Mesenchymal stem cell (in vitro differentiated cells and primary cell): ENCODE measurements around the gene ELOVL2.
A peak's percentile ranks its signal among the peaks of the same experiment; 100 is the strongest.

Experiments used
- DNase-seq: peaks from one replicate; pipeline ENCODE4 v3.0.0-alpha.2; 2013
- H2AFZ ChIP-seq: one replicate; pipeline ENCODE4 v1.6.1; 2013; ENCODE audit warnings: low read depth, mild to moderate bottlenecking, control low read depth, inconsistent platforms, low read length, moderate library complexity
- H2AK5ac ChIP-seq: 2 replicates; pipeline ENCODE4 v1.6.1; 2013; ENCODE audit warnings: low read length, moderate library complexity, mild to moderate bottlenecking, inconsistent platforms; ENCODE audit not compliant: severe bottlenecking
- H2BK120ac ChIP-seq: one replicate; pipeline ENCODE4 v1.6.1; 2013; ENCODE audit warnings: low read depth, mild to moderate bottlenecking, inconsistent platforms, low read length, moderate library complexity
- H2BK12ac ChIP-seq, 2 experiments: one replicate each; pipeline ENCODE4 v1.6.1; 2013; ENCODE audit warnings: inconsistent platforms in 2 of 2, low read length in 2 of 2, mild to moderate bottlenecking in 2 of 2, moderate library complexity in 2 of 2, control low read depth in 1 of 2
- H2BK15ac ChIP-seq: one replicate; pipeline ENCODE4 v1.6.1; 2013; ENCODE audit warnings: mild to moderate bottlenecking, low read depth, inconsistent platforms; ENCODE audit not compliant: poor library complexity, severe bottlenecking
- H2BK5ac ChIP-seq: 2 replicates; pipeline ENCODE4 v1.6.1; 2013; ENCODE audit warnings: low read depth, mild to moderate bottlenecking, low read length, control low read depth, inconsistent platforms; ENCODE audit not compliant: poor library complexity, severe bottlenecking
- H3K14ac ChIP-seq, 2 experiments: one replicate each; pipeline ENCODE4 v1.6.1; 2013; ENCODE audit warnings: inconsistent platforms in 2 of 2, low read length in 2 of 2, control low read depth in 1 of 2, mild to moderate bottlenecking in 1 of 2, moderate library complexity in 1 of 2
- H3K18ac ChIP-seq, 2 experiments: one replicate each; pipeline ENCODE4 v1.6.1; 2013; ENCODE audit warnings: inconsistent platforms in 2 of 2, low read length in 2 of 2, control low read depth in 1 of 2, low read depth in 1 of 2, mild to moderate bottlenecking in 1 of 2
- H3K23ac ChIP-seq, 2 experiments: one replicate each; pipeline ENCODE4 v1.6.1; 2013; ENCODE audit warnings: inconsistent platforms in 2 of 2, low read length in 2 of 2, mild to moderate bottlenecking in 2 of 2, moderate library complexity in 2 of 2, control low read depth in 1 of 2
- H3K27ac ChIP-seq: 2 replicates; pipeline ENCODE4 v1.5.1; 2013; ENCODE audit warnings: mild to moderate bottlenecking, moderate library complexity, low read length, control low read depth, inconsistent platforms; ENCODE audit not compliant: poor library complexity, severe bottlenecking
- H3K27me3 ChIP-seq, 2 experiments: 2 replicates each; pipeline versions ENCODE4 v1.6.1 to v1.7.0; 2013; ENCODE audit warnings: low read length in 2 of 2, mild to moderate bottlenecking in 2 of 2, moderate library complexity in 2 of 2, control low read depth in 1 of 2, inconsistent platforms in 1 of 2; ENCODE audit not compliant: control insufficient read depth in 1 of 2, insufficient read depth in 1 of 2
- H3K36me3 ChIP-seq, 2 experiments: 2 replicates each; pipeline versions ENCODE4 v1.6.1 to v1.7.0; 2013; ENCODE audit warnings: low read length in 2 of 2, control low read depth in 1 of 2, inconsistent platforms in 1 of 2, low read depth in 1 of 2, mild to moderate bottlenecking in 1 of 2; ENCODE audit not compliant: insufficient read depth in 2 of 2, control insufficient read depth in 1 of 2
- H3K4ac ChIP-seq, 2 experiments: one replicate each; pipeline ENCODE4 v1.6.1; 2013; ENCODE audit warnings: inconsistent platforms in 2 of 2, low read length in 2 of 2, mild to moderate bottlenecking in 2 of 2, moderate library complexity in 2 of 2, control low read depth in 1 of 2, low read depth in 1 of 2
- H3K4me1 ChIP-seq: 2 replicates; pipeline ENCODE4 v1.6.1; 2013; ENCODE audit warnings: low read depth, low read length, control low read depth; ENCODE audit not compliant: control insufficient read depth, insufficient read depth
- H3K4me2 ChIP-seq: 2 replicates; pipeline ENCODE4 v1.6.1; 2013; ENCODE audit warnings: low read length, mild to moderate bottlenecking, inconsistent platforms; ENCODE audit not compliant: poor library complexity, severe bottlenecking
- H3K4me3 ChIP-seq, 2 experiments: 2 replicates each; pipeline versions ENCODE4 v1.5.1 to v1.7.0; 2013; ENCODE audit warnings: low read length in 2 of 2, mild to moderate bottlenecking in 2 of 2, control low read depth in 1 of 2, low read depth in 1 of 2; ENCODE audit not compliant: insufficient read depth in 1 of 2
- H3K79me1 ChIP-seq: replicated peaks from 2 replicates; pipeline ENCODE4 v1.6.1; 2013; ENCODE audit warnings: mild to moderate bottlenecking, control low read depth, low read length, inconsistent platforms; ENCODE audit not compliant: poor library complexity, severe bottlenecking
- H3K9ac ChIP-seq: 2 replicates; pipeline ENCODE4 v1.7.0; 2013; ENCODE audit warnings: mild to moderate bottlenecking, low read length, moderate library complexity
- H3K9me3 ChIP-seq: 2 replicates; pipeline ENCODE4 v1.7.0; 2013; ENCODE audit warnings: mild to moderate bottlenecking, low read length; ENCODE audit not compliant: control insufficient read depth
- H4K8ac ChIP-seq: one replicate; pipeline ENCODE4 v1.6.1; 2013; ENCODE audit warnings: inconsistent platforms, mild to moderate bottlenecking, low read length, moderate library complexity
- H4K91ac ChIP-seq: one replicate; pipeline ENCODE4 v1.6.1; 2013; ENCODE audit warnings: mild to moderate bottlenecking, low read length, inconsistent platforms
- WGBS: methylation state at CpG from one replicate; pipeline ENCODE4 v1.1.7; 2013; ENCODE audit warnings: mixed read lengths; 5-methylcytosine and 5-hydroxymethylcytosine counted together

Gene ELOVL2

GRCh38 chr6:11053307-11053706 lies 9.2 kb upstream of the ELOVL2 start:
- Histone ChIP-seq H3K4me3 (no peak overlapping the region), H3K14ac (no peak overlapping the region), H2AK5ac (no peak overlapping the region), H3K23ac (no peak overlapping the region), H2AFZ (no peak overlapping the region), H3K27me3 (no peaks in the 10 kb centered on the region), H2BK5ac (no peak overlapping the region), H3K27ac (no peak overlapping the region), H3K4ac (no peak overlapping the region), H3K9me3 (no peaks in the 10 kb centered on the region), H4K8ac (no peak overlapping the region), H3K9ac (no peak overlapping the region), H3K4me1 (peaks cover 4% of the 10 kb centered on the region), H2BK12ac (no peak overlapping the region), H2BK120ac (no peak overlapping the region), H3K4me2 (no peak overlapping the region), H3K36me3 (no peaks in the 10 kb centered on the region), H3K79me1 (no peaks in the 10 kb centered on the region), H4K91ac (no peak overlapping the region), H2BK15ac (no peak overlapping the region), H3K18ac (no peak overlapping the region)
- WGBS: 95% methylated on average over 5 of the region's 5 CpGs
- no peak for DNase-seq

- no peak overlapping the region for H2AFZ ChIP-seq
- H3K9me3 ChIP-seq: no peaks in the 10 kb centered on the region
- H3K14ac ChIP-seq: no peak overlapping the region
- H2BK12ac ChIP-seq: no peak overlapping the region
- H3K9ac ChIP-seq: no peak overlapping the region
- no peak overlapping the region for H3K4me3 ChIP-seq
- H4K8ac ChIP-seq: no peak overlapping the region
- no peak overlapping the region for H2BK120ac ChIP-seq
- H3K36me3 ChIP-seq: no peaks in the 10 kb centered on the region
- 3% methylated on average over 2 of the region's 2 CpGs for WGBS
- H3K4me2 ChIP-seq: no peak overlapping the region
- no peaks in the 10 kb centered on the region for H3K79me1 ChIP-seq
- peaks cover 0 to 12% of the 10 kb centered on the region in 2 experiments for H3K27me3 ChIP-seq
- H3K23ac ChIP-seq: no peak overlapping the region
- peaks cover 1% of the 10 kb centered on the region for H3K4me1 ChIP-seq
- no peak overlapping the region for H3K27ac ChIP-seq
- no peak overlapping the region for H2BK5ac ChIP-seq
- H2BK15ac ChIP-seq: no peak overlapping the region
- peak; percentile 95 for DNase-seq
- no peak overlapping the region for H3K18ac ChIP-seq
- no peak overlapping the region for H2AK5ac ChIP-seq
- H4K91ac ChIP-seq: no peak overlapping the region
- no peak overlapping the region for H3K4ac ChIP-seq
Measured at GRCh38 chr6:11050731-11051130, 6.6 kb upstream of the ELOVL2 start.

DNA sequence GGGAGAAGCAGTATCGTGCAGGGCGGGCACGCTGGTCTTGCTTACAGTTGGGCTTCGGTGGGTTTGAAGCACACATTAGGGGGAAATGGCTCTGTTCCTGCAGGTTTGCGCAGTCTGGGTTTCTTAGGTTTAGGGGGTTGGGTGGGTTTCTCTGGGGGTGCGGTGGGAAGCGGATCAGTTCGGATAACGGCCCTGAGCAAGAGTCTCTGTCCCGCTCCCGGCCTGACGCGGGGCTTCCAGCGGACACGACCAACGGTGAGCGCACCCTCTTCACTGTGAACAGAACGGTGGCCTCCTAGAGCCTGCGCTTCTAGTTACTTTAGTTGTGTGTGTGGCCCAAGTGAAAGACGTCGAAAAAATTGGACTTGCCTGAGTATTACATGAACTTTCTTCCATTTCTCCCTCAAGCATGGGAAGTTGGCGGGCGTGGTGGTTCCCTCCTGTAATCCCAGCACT lies 635 bp upstream of the ELOVL2 start:
- no peak for DNase-seq
- Histone ChIP-seq H3K9me3 (no peaks in the 10 kb centered on the region), H3K4me1 (peaks cover 11% of the 10 kb centered on the region), H3K27me3 (peaks cover 0 to 34% of the 10 kb centered on the region in 2 experiments), H3K36me3 (no peaks in the 10 kb centered on the region), H3K79me1 (no peaks in the 10 kb centered on the region), H3K18ac (peak overlapping the region in 1 of 2 experiments; percentile 92), H2AK5ac (no peak overlapping the region), H3K27ac (no peak overlapping the region), H2BK120ac (peak overlapping the region; percentile 15), H4K91ac (peak overlapping the region; percentile 64), H2BK12ac (peak overlapping the region; percentile 86 to 89), H3K4me3 (peak overlapping the region; percentile 66 to 77), H3K9ac (no peak overlapping the region), H3K4ac (no peak overlapping the region), H2BK15ac (peak overlapping the region; percentile 48), H3K4me2 (peak overlapping the region; percentile 100), H3K14ac (peak overlapping the region in 1 of 2 experiments; percentile 44), H4K8ac (peak overlapping the region; percentile 60), H2BK5ac (no peak overlapping the region), H3K23ac (no peak overlapping the region), H2AFZ (peak overlapping the region; percentile 85)
- 53% methylated on average over 23 of the region's 23 CpGs for WGBS

GRCh38 chr6:11043378-11043960 lies 636 bp downstream of the ELOVL2 start:
- peak overlapping the region in 1 of 2 experiments; percentile 98 for H3K23ac ChIP-seq

More at GRCh38 chr6:11043378-11043960, 636 bp downstream of the ELOVL2 start:
- H3K4me2 ChIP-seq: peak overlapping the region; percentile 100
- H3K4ac ChIP-seq: peak overlapping the region in 1 of 2 experiments; percentile 50
- no peak overlapping the region for H2AK5ac ChIP-seq
- no peak overlapping the region for H2BK5ac ChIP-seq
- peaks cover 0 to 34% of the 10 kb centered on the region in 2 experiments for H3K27me3 ChIP-seq
- H3K9ac ChIP-seq: no peak overlapping the region
- peak overlapping the region; percentile 19 for H2BK15ac ChIP-seq
- H3K18ac ChIP-seq: peak overlapping the region; percentile 92 to 95
- peak overlapping the region; percentile 30 for H4K91ac ChIP-seq
- H3K4me3 ChIP-seq: peak overlapping the region; percentile 70 to 77
- H3K9me3 ChIP-seq: no peaks in the 10 kb centered on the region
- H2BK12ac ChIP-seq: peak overlapping the region; percentile 46 to 77
- H3K36me3 ChIP-seq: no peaks in the 10 kb centered on the region
- peaks cover 11% of the 10 kb centered on the region for H3K4me1 ChIP-seq
- no peaks in the 10 kb centered on the region for H3K79me1 ChIP-seq
- peak overlapping the region; percentile 75 for H4K8ac ChIP-seq
- 3% methylated on average over 23 of the region's 49 CpGs for WGBS
- peak overlapping the region; percentile 89 for H2AFZ ChIP-seq
- H3K27ac ChIP-seq: no peak overlapping the region
- H2BK120ac ChIP-seq: no peak overlapping the region
- H3K14ac ChIP-seq: peak overlapping the region in 1 of 2 experiments; percentile 48
- DNase-seq: peak; percentile 72
